WTC11 (cell line): ENCODE measurements around the gene ADD1. TPM values are rescaled to one million over a fixed set of nuclear protein-coding genes. Genes with fewer than 3 reads are reported as not detected.

Experiments
- ATAC-seq: fragments of 200-7000 bp; cut with Tn5 transposase; 2 replicates; pipeline ENCODE4 v1.10.0; 2021; ENCODE audit warnings: mild to moderate bottlenecking, moderate library complexity
- CTCF ChIA-PET: fragments of 300-600 bp; sonication (Branson Sonifier 250); formaldehyde crosslinking; loops from one replicate; lab custom pipeline; 2021; ENCODE audit warnings: antibody characterized with exemption; lab: Charles Lee
- POLR2A ChIA-PET: fragments of 350-600 bp; sonication (Branson Sonifier 250); formaldehyde crosslinking; loops from one replicate; lab custom pipeline; 2021; ENCODE audit warnings: antibody characterized with exemption; lab: Charles Lee
- DNase-seq: peaks from one replicate; pipeline ENCODE4 v3.0.0; 2021; ENCODE audit warnings: low spot score
- H3K27ac Mint-ChIP-seq: 2 replicates; pipeline ENCODE4 v1.8.0; 2021; ENCODE audit warnings: mixed read lengths
- H3K27me3 Mint-ChIP-seq: 2 replicates; pipeline ENCODE4 v1.8.0; 2021; ENCODE audit warnings: low read depth, mild to moderate bottlenecking, moderate library complexity, mixed read lengths
- H3K36me3 Mint-ChIP-seq: 2 replicates; pipeline ENCODE4 v1.8.0; 2021; ENCODE audit warnings: mixed read lengths
- H3K4me1 Mint-ChIP-seq: 2 replicates; pipeline ENCODE4 v1.8.0; 2022; ENCODE audit warnings: mixed read lengths
- H3K4me3 Mint-ChIP-seq: 2 replicates; pipeline ENCODE4 v1.8.0; 2021; ENCODE audit warnings: mild to moderate bottlenecking, moderate library complexity, mixed read lengths
- H3K9me3 Mint-ChIP-seq: 2 replicates; pipeline ENCODE4 v1.8.0; 2021; ENCODE audit warnings: mixed read lengths
- AR ChIP-seq: fragments of 250-450 bp; sonication (Bioruptor Pico); IDR thresholded peaks from 2 replicates; pipeline ENCODE4 v1.9.0; 2021; ENCODE audit warnings: mild to moderate bottlenecking
- ARID4B ChIP-seq: sonication (generic); formaldehyde crosslinking; IDR thresholded peaks from 2 replicates; pipeline ENCODE4 v1.8.0; 2023; ENCODE audit warnings: missing genetic modification reagents, mild to moderate bottlenecking, borderline replicate concordance
- E2F4 ChIP-seq: sonication (generic); formaldehyde crosslinking; IDR thresholded peaks from 2 replicates; pipeline ENCODE4 v1.8.1; 2022; ENCODE audit warnings: low read depth, mild to moderate bottlenecking, moderate library complexity, missing genetic modification reagents, borderline replicate concordance
- EMX1 ChIP-seq: fragments of 250-450 bp; sonication (Bioruptor Pico); IDR thresholded peaks from 2 replicates; pipeline ENCODE4 v1.8.0; 2021; ENCODE audit warnings: mild to moderate bottlenecking
- ESRRA ChIP-seq: sonication (generic); formaldehyde crosslinking; IDR thresholded peaks from 2 replicates; pipeline ENCODE4 v1.8.1; 2022; ENCODE audit warnings: mild to moderate bottlenecking, missing genetic modification reagents, borderline replicate concordance
- GRHL2 ChIP-seq: fragments of 250-450 bp; sonication (Bioruptor Pico); IDR thresholded peaks from 2 replicates; pipeline ENCODE4 v1.8.0; 2022; ENCODE audit warnings: mild to moderate bottlenecking, moderate library complexity; ENCODE audit not compliant: insufficient replicate concordance, severe bottlenecking
- HMGA2 ChIP-seq: fragments of 250-450 bp; sonication (Bioruptor Pico); IDR thresholded peaks from 2 replicates; pipeline ENCODE4 v1.4.0; 2021; ENCODE audit warnings: mild to moderate bottlenecking, moderate library complexity
- MYBL2 ChIP-seq: sonication (generic); formaldehyde crosslinking; IDR thresholded peaks from 2 replicates; pipeline ENCODE4 v1.8.1; 2023; ENCODE audit warnings: mild to moderate bottlenecking, moderate library complexity, missing genetic modification reagents
- NFE2L1 ChIP-seq: sonication (generic); formaldehyde crosslinking; IDR thresholded peaks from 2 replicates; pipeline ENCODE4 v1.8.1; 2023; ENCODE audit warnings: missing genetic modification reagents
- NFYB ChIP-seq: sonication (generic); formaldehyde crosslinking; conservative IDR thresholded peaks from 2 replicates; pipeline ENCODE4 v1.8.0; 2022; ENCODE audit warnings: low read depth, missing genetic modification reagents
- PRRX2 ChIP-seq: fragments of 250-450 bp; sonication (Bioruptor Pico); IDR thresholded peaks from 2 replicates; pipeline ENCODE4 v1.8.0; 2021; ENCODE audit warnings: mild to moderate bottlenecking
- SOX15 ChIP-seq: fragments of 250-450 bp; sonication (Bioruptor Pico); IDR thresholded peaks from 2 replicates; pipeline ENCODE4 v1.9.0; 2021; ENCODE audit warnings: mild to moderate bottlenecking
- TEAD1 ChIP-seq: sonication (generic); formaldehyde crosslinking; IDR thresholded peaks from 2 replicates; pipeline ENCODE4 v1.8.0; 2022; ENCODE audit warnings: mild to moderate bottlenecking, missing genetic modification reagents
- ZBTB21 ChIP-seq: sonication (generic); formaldehyde crosslinking; IDR thresholded peaks from 2 replicates; pipeline ENCODE4 v1.8.1; 2023; ENCODE audit warnings: mild to moderate bottlenecking, missing genetic modification reagents, borderline replicate concordance
- ZNF396 ChIP-seq: fragments of 250-450 bp; sonication (Bioruptor Pico); IDR thresholded peaks from 2 replicates; pipeline ENCODE4 v1.8.0; 2021; ENCODE audit warnings: mild to moderate bottlenecking, moderate library complexity, borderline replicate concordance
- ZNF423 ChIP-seq: fragments of 250-450 bp; sonication (Bioruptor Pico); IDR thresholded peaks from 2 replicates; pipeline ENCODE4 v2.1.2; 2022; ENCODE audit warnings: mild to moderate bottlenecking, moderate library complexity
- ZNF512 ChIP-seq: sonication (generic); formaldehyde crosslinking; IDR thresholded peaks from 2 replicates; pipeline ENCODE4 v1.8.1; 2022; ENCODE audit warnings: missing genetic modification reagents, borderline replicate concordance
- total RNA-seq: library from RNA; stranded (reverse); gene quantifications from 3 replicates; pipeline ENCODE4 v1.2.3, GENCODE V29; 2021

Gene ADD1
- total RNA-seq, 1 experiment from 2014 or later: 178 TPM

GRCh38 chr4:2837110-2837903 is 6.3 kb upstream of the ADD1 start:
- POLR2A ChIA-PET: no interaction called here
- peak overlapping the region; percentile 70 for H3K27ac Mint-ChIP-seq
- H3K4me1 Mint-ChIP-seq: peaks cover 19% of the 10 kb centered on the region
- DNase-seq: no peak
- TF ChIP-seq ZNF423 (CRISPR knock-in tag) (peak; percentile 20; the same call in 1 of the 2 replicates), NFYB (CRISPR knock-in tag) (no peak)
- TF ChIP-seq, all 79 proteins: peak for 1
- Mint-ChIP-seq H3K9me3 (peaks cover 6% of the 10 kb centered on the region), H3K36me3 (peaks cover 14% of the 10 kb centered on the region), H3K4me3 (no peak overlapping the region), H3K27me3 (no peaks in the 10 kb centered on the region; the same call in 1 of the 2 replicates)
- peak; percentile 35 for ATAC-seq
- CTCF ChIA-PET: interaction anchor here (0.8 to 2.1 kb wide), 2 partner anchors 29 to 73 kb away, joined by 3 to 4 read pairs; no protein-coding TSS in a partner anchor

GRCh38 chr4:2837904-2838496 is 5.6 kb upstream of the ADD1 start:
- Mint-ChIP-seq H3K27me3 (no peaks in the 10 kb centered on the region; the same call in 1 of the 2 replicates), H3K4me3 (no peak overlapping the region), H3K4me1 (peaks cover 24% of the 10 kb centered on the region), H3K36me3 (peaks cover 14% of the 10 kb centered on the region), H3K27ac (peak overlapping the region; percentile 70), H3K9me3 (peaks cover 6% of the 10 kb centered on the region)
- CTCF ChIA-PET: interaction anchor here (2.1 kb wide), 1 partner anchor 74 kb away, joined by 4 read pairs; no protein-coding TSS in a partner anchor
- POLR2A ChIA-PET: no interaction called here
- no peak for TF ChIP-seq HMGA2 (CRISPR knock-in tag)
- TF ChIP-seq ZNF396 (CRISPR knock-in tag): no peak
- TF ChIP-seq TEAD1 (CRISPR knock-in tag): no peak
- TF ChIP-seq MYBL2 (CRISPR knock-in tag): no peak
- TF ChIP-seq ARID4B: no peak
- no peak for TF ChIP-seq GRHL2 (CRISPR knock-in tag)
- TF ChIP-seq PRRX2 (CRISPR knock-in tag): no peak
- no peak for TF ChIP-seq ZNF512
- TF ChIP-seq EMX1: no peak
- no peak for TF ChIP-seq ESRRA
- no peak for TF ChIP-seq SOX15 (CRISPR knock-in tag)
- TF ChIP-seq NFYB (CRISPR knock-in tag): no peak
- TF ChIP-seq E2F4: no peak
- no peak for TF ChIP-seq ZBTB21 (CRISPR knock-in tag)
- TF ChIP-seq AR (CRISPR knock-in tag): no peak
- TF ChIP-seq NFE2L1 (CRISPR knock-in tag): no peak
- no peak for DNase-seq
- peak; percentile 16 for ATAC-seq
